ENCODE results near the gene KCNMA1.

The KCNMA1 gene

DNA sequence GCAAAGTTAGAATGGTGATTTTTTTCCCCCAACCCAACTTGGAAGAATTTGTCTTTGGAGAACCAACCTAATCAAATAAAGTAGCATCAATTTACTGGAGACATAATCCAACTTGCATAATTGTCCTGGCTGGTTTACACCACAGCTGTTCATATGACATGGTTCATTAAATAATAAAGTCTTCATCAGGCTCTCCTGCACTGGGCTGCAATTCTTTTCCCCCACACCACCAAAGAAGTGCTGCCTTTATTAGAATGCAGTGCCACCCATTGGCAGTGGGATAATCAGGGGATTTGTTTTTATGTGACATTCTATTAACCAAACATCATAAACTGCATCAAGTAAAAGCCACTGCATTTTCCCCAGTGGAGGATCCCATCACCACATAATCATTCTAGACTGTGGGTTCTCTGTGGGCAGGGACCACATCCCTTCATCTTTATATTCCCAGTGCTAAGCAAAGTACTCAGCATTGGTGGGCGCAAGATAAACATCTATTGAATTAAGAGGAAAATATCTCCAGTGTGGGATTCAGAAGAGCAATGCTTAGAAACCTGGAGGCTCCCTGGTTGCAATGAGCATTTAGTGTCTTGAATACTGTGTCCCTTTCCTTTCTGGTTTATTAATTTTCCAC is 322.0 kb downstream of the KCNMA1 start:
- no peak for DNase-seq

DNA sequence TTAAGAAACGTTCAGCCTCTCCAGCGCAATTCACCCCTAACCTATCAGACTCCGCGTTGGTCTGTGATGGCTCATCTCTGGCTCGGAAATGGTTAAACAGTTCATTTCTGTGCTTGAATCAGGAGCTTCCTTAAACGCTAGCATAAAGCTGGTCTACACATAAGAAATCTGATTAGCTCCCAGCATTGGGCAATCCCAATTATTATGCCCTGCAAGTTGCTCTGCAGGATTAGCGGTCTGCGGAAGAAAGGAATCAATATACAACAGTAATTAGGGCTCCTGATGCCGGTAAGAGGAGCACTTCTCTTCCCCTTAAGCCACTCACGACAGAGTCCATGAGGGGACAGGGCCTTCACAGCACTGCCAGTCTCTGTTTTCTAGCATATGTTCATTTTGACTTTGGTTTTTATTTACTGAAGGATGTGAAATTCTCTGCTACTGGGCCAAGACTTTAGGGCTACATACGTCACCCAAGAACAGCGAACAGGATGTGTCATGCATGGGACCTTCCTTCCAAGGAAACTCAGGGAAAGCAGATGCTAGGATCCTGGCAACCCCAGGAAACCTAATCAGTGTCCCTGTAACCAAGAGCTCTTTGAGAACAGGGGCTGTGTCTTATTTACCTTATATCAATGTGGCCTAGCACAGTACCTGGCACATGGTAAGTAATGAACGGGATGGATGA is 324.4 kb downstream of the KCNMA1 start:
- no peak for DNase-seq

DNA sequence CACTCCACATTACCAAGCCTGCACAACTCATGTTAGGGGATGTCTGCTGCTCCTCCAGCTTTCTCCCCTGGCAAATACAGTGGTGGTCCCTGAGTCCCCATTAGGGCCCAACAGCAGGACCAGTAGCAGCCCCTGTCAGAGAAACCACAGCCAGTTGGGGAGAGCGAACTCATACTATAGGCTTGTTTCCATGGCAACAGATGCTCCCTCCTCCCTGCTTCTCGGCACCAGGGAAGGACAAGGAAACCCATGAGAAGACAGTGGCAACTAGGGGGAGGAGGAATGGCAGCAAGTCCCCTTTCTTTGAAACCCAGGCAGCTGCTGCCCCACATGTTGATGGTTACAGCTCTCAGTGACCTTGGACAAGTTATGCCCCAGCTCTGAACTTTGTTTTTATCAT is 326.4 kb downstream of the KCNMA1 start:
- DNase-seq = no peak

DNA sequence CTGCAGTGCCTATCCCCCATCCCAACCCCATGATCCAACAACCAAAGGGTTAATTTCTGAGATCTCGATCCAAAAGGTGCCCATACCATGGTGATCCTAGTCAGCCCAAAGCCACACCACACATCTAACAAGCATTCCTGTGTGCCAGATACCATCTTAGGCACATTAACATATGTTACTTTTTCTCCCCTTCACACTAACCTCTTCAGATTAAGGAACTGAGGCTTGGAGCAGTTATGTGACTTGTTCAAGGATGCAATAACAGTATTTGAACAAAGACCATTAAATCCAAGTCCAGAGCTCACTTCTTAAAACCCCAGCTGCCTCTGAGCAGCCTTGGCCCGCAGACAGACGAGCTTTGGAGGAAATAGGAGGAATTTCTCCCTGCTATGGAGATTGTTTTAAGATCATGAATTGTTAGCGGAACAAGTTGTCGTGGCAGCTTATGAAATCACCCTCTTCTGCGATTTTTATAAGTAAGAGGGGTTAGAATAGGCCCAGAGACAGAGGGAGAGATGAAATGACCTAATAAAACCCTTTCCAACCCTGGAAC is 327.2 kb downstream of the KCNMA1 start:
- DNase-seq = no peak

DNA sequence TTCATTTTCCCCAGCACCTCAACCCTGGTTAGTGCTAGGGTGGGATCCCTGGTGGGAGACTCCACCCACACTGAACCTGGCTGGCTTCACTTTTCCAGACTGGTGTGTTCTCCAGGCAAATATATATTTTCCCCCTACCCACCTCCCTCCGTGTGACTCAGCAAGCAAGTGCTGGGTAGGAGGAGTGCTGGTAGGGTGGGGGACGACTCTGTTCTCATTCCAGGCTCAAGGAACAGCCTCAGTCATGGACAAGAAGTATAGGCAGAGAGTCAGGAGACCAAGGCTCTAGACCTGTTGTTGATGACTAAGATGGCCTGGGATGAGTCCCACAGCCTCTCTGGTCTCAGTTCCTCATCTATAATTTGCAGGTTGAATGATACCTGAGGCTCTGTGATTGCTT is 328.1 kb downstream of the KCNMA1 start:
- DNase-seq = no peak

DNA sequence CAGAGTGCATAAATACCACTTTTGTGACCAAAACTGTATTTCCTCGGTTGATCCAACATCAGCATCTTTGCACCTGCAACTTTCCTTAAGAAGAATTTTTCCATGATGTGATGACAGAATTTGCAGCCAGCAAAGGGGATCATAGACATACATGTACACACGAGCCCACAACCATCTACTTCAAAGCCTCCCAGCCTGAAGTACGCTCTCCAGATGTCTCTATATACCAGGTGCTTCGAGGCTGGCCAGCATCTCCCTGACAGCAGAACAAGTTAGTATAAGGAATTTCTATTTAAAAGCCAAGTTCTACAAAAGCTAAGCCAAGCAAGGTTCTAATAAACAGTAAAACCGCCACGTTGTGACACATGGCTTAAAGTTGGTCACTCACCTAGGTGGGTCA is 328.5 kb downstream of the KCNMA1 start:
- DNase-seq = no peak

DNA sequence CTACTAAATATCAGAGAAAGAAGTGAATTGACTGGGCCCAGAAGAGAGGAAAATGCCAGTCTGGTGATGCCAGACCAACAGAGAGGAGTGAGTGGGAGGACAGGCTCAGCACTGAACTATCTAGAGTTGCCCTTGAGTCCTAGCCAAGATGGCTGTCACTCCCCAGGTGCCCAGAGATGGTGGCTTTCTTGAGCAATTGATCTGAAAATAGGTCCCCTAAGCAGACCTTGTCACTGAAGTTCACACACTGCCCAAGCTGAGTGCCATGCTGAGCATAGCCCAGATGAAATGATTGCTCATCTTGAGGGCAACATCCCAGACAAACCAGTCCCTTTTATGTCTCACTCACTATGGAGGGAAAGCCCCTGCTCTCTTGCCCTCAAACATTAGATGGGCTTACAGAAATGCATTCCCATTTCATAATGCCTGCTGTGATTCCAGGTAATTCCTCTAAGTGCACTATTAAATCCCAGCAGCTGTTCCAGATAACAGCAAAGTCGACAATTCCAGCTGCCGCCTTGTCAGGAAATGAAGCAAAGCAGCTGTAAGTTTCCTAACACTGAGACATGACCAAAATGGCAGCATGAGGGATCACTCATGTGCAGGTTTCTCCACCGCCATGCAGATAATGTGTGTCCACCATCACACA is 329.4 kb downstream of the KCNMA1 start:
- DNase-seq = no peak

DNA sequence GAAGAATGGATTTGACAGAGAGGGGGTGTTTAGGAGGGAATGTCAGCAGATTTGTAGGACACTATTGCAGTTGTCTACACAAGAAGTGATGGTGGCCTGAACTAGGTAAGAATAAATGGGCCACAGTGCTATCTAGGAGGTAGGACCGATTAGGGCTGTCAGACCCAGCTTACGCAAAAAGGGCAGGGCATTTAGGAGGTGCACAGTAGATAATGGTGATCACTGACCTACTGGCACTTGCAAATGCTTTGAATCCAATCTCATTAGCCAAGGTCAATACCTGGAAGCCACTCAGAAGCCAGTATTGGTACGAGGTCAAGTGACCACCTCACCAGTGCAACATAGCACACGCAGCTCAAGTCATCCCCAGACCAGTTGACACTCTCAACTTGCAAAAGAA is 330.9 kb downstream of the KCNMA1 start:
- DNase-seq = no peak

DNA sequence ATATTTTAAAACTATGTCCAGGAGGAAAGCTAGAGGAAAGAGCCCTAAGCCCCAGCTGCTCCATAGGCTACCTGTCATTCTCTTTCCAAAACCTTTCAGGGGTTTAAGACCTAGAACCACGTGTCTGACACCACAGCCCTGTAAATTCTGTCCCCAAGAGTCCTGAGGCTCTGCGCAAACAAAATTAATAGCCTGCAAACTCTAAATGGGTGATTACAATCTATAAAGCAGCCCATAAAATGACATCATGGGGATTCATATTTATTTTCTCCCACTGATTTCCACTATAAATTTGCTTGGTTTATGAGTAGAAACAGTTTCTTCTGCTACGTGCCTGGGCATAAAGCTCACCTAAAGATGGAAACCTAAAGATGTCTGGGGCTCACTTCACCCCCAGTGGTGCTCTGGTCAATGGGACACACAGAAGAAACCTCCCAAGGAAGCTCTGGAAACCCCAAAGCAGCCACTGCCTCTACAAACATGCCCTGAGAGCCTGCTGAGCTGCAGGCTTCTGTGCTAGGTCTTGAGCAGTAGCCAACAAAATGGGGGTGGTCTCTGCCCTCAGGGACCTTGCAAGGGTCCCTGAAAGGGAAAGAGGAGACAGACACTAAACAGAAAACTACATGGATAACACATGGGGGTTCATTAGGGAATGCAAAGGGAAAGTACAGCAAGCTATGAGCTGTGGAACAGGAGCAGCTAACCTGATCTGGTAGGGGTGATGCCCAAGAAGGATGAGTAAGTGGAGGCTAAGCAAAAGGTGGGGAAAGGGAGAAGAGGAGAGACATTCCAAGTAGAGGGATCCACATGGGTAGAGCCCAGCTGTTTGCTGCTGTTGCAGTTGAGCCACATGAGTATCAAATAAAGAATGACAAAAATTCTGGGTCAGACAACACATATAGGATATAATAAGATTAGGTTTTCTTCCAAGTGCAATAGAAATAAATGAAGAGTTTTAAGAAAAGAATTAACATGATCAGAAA is 331.7 kb downstream of the KCNMA1 start:
- no peak for DNase-seq

DNA sequence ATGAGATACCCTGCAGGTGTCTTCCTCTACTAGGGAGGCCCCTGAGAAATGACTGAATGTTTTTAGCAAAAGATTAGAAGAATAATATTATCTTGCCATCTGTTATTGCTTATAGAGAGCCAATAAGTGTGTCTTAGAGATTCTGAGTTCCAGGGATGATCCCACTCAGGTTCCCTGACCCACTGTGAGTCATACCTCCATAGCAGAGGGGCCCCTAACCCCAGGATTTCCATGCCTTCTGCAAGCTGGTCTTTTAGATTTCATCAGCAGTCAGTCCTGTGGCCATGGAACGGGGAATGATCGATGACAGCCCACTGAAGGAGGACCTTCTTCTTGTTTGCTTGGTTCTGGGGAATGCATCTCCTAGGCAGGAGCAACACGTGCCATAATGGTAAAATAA is 333.4 kb downstream of the KCNMA1 start:
- no peak for DNase-seq

DNA sequence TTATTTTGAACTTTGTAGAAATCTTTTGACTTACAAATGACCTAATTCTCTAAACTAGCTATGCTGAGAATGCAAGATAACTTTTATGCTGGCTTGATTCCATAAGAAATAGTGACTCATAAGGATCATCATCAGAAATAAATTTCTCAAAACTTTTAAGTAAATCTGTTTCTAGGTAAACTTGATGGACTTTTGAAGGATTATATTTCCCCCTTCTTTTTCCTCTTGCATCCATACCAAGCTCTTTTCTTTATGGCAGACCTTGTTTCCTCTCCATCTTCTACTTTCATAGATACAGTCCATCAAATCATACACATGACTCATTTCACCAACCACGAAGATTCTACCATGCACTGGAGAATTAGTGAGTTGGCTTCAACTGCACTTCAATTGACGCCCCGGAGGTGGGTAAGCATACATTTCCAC is 336.3 kb downstream of the KCNMA1 start:
- DNase-seq = no peak

DNA sequence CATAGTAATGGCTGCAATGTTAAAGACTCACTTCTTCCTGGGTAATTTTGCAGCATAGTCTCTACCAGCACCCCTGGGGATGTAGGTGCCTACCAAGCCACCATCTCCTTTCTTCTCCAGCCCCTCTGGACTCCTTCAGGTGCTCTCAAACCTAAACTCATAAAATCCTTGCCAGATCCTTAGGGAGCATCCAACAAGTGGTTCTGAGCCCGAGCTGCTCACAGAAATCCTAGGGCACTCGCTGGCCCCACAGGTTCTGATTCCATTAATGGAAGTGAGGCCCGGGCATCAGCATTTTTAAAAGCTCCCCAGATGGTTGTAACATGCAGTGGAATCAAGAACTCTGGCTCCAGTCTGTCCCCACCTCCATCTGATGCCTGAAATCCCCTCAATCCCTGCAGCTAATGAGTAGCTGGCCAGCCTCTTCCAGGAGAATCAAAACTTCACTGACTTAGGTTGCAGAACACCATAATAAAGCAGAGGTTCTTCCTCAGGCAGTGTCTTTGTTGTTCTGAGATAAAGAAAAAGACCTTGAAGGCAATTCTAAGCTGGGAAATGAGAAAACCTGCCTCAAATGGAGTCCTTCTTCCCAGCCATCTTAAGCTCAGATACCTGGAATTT is 336.8 kb downstream of the KCNMA1 start:
- no peak for DNase-seq

DNA sequence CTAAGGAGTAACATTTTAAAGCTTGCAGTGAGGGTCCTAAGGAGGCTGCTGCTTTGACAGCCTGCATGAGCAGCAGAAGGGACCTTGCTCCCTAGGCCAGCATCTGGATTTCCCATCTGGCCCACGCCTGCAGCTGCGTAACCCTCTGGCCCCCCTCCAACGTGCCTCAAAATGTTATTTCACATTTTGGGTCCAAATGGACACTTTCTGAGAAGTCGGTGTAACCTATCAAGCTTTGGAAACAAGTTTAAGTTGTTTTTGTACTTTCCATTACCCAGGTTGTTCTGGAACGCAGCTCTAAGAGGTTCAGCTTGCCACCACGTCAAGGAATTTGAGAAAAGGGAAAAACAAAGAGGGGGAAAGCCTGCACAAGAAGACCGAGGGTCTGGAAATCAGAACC is 338.3 kb downstream of the KCNMA1 start:
- DNase-seq = no peak

DNA sequence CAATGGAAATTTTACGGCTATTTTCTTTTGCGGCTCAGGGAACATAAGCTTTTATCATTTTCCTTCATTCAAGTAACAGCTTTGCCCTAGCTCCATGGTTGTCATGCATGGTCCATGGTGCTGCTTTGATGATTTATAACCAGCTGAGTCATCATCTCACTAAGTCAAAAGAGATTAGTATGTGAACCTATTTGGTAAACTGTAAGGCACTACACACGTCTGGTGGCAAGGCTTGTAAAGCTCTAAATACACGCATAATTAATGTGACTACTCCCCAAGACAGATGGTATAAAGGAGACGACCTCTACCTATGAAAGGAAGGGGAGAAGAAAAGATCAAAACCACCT is 340.2 kb downstream of the KCNMA1 start:
- DNase-seq = no peak

DNA sequence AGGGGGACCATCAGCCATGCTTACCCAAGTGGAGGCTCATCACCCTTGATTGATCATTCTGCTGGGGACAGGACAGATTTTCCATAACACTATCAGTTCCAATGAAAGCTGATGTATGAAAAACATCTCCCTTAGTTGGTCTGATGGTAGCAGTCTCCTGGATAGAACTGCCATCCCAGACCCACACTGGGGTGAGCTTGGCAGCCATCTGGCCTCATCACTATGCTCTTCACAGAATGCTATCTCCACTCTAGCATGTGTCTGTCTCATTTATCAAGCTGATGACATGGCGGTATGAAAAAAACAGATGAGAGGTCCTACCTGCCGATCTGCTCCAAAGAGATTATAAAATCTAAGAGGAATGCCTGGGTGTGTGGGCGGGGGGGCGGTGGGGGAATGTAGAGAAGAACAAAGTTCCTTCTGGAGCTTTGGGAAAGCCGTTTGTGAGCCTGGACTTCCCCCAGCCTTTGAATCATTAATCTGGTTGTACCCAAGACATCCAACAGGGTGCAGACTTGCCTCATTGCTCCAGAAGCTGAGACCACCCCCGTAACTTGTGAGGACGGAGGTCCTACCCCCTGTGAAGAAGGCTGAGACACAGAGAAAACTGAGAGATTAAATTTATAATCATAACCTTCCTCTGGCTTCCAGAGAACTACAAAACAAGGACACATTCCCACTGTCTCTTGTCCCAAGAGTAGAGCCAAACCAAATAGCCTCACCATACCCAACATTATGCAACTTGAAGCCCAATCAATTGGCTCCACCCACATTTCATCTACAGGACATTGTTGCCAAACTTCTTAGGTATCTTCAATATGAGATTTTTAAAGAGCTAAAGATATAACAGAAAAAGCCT is 340.8 kb downstream of the KCNMA1 start:
- no peak for DNase-seq

DNA sequence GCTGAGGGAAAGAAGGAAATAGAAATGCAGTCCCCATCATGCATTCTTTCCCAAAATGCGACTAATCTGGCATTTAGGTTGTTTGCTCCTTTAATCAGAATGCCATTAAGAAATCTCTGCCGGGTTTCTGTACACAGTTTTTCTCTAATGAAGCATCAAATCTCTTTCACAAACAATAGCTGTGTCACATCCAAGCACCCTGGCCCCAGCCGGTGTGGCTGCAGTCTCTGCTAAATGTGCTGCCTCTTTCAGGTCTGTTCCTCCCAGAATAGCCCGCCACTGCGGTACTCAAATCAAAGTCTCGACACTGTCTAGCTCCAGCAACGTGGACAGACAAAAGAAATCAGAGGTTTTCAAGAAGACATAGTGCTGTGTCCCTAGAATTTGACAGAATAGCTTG is 343.8 kb downstream of the KCNMA1 start:
- DNase-seq = no peak

DNA sequence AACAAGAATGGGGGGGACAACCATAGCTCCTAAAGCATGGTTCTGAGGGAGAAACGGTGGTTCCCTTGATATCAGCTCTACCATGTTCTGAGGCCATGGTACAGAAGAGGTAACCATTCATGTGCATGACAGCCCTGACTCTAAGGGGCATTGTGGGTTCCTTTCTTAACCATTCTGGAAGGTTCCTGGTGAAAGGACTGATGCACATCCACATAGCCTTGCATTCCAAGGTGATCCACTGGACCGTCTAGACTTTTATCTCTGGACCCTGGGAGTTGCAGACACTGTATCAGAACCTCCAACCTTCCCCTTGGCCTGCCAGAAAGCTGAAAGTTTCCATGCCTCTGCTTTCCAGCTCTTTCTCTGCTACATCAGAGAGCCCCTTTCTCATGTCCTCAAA is 344.3 kb downstream of the KCNMA1 start:
- no peak for DNase-seq

DNA sequence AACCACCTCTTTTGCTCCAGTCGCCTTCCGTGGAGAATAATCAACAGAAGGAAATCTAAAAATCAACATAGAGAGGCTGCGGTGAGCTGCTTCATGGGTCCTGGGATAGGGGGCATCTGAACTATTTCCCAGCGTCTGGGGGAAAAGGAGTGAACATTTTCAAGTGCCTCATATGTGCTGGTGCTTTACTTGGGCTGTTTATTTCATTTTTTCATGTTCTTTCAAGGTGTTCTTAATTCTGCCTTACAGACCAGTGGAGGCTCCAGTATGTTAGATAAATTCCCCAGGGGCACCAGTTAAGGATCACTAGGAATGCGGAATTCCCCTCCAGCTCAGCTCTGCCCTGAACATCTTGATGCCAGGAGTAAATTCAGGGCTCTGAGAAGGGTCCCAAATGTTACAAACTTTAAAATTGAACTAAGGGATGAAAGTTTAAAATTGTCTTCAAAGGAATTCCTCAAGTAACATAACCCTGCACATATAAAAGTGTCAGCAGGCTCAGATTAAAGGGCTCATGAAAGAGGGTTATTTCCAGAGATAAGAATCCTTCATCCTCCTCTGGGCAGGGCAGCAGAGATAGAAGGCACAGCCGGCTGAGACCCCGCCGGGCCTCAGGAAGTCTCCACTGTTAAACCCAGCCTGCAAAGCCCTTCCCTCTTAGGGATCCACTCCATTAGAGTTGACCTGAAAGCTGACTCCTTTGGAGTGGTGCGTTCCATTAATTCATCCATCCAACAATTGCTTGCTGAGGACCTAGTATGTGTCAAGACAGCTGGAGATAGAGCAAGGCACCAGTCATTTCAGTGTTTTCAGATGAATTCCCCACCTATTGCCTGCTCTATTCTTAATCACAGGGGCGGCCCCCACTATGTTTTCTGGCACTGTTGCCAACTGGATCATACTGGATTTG is 345.8 kb downstream of the KCNMA1 start:
- no peak for DNase-seq

DNA sequence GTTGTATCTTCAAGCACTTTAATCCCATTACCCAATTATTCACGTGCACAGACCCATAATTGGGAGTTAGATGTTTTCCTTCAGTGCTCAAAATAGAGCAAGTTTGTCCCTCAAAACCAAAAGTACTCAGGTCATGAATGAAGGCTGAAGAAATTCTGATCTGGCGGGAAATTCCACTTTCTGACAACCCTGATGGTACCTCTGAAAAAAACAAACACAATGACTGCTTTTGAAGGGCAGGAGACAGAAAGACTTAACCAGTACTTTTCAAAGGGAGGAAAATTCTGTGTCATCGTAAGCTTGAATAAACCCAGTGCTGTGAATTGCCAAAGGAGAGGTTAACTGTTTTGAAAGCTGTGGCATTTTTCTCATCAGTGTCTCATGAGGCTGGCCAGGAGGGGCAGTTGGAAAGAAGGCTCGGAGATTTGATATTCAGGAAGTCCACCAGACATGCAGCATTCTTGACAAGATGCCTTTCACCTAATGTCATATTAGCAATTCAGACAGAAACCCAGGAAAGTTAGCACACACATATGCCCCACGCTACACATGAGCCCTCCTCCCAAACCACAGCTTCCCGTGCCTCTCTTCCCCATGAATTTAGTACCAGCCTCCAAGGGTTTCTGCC is 347.0 kb downstream of the KCNMA1 start:
- DNase-seq = no peak

DNA sequence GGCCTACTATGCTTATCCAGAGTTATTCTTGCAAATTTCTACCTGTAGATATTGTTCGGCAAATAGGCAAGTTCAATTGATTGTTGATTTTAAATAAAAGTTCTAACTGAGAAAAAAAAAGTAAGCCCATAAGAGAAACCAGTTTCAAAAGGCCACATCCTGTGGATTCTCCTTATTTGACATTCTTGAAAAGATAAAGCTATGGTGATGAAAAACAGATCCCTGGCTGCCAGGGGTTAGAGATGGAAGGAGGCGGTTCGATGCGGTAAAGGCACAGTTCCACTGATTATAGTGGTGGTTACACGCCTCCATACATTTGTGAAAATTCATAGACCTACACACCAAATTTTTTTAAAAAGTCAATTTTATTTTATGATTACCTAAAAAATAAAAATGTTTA is 347.8 kb downstream of the KCNMA1 start:
- DNase-seq = no peak
